K562 (cell line): Measurements from ENCODE around the gene GRAMD4. TPM values are rescaled to one million over a fixed set of nuclear protein-coding genes. Genes with fewer than 3 reads are reported as not detected.

ENCODE experiments used
- CLOCK ChIP-seq: fragments of 250-450 bp; sonication (Bioruptor Pico); IDR thresholded peaks from 2 replicates; pipeline ENCODE4 v1.4.0; 2020; ENCODE audit warnings: mild to moderate bottlenecking, moderate library complexity, borderline replicate concordance
- HES1 ChIP-seq: fragments of 450-650 bp; IDR thresholded peaks from 2 replicates; pipeline ENCODE4 v1.6.1; 2016; ENCODE audit warnings: low read depth, mild to moderate bottlenecking, moderate library complexity
- KLF1 ChIP-seq: fragments of 450-650 bp; IDR thresholded peaks from 2 replicates; pipeline ENCODE4 v1.6.1; 2016; ENCODE audit warnings: missing genetic modification characterization, missing compliant biosample characterization
- MGA ChIP-seq: fragments of 450-650 bp; IDR thresholded peaks from 2 replicates; pipeline ENCODE4 v1.6.1; 2016; ENCODE audit warnings: mild to moderate bottlenecking, moderate library complexity
- PRDM10 ChIP-seq: fragments of 450-650 bp; IDR thresholded peaks from 2 replicates; pipeline ENCODE4 v1.6.1; 2018; ENCODE audit not compliant: partially characterized antibody
- SIX5 ChIP-seq, 2 experiments: IDR thresholded peaks; 2 replicates each; pipeline ENCODE4 v1.6.1; 2011; ENCODE audit warnings: low read length in 2 of 2, borderline replicate concordance in 1 of 2, low read depth in 1 of 2, mild to moderate bottlenecking in 1 of 2, moderate library complexity in 1 of 2; ENCODE audit not compliant: insufficient read depth in 1 of 2
- polyA plus RNA-seq, 8 experiments: library from polyadenylated mRNA; depleted of rRNA in 4 of 8; stranded (reverse) in 5 of 8; unstranded in 3 of 8; fragments of >200 nt; fragmentation: Nextera tagmentation in 2 of 8; fragmentation: Illumina TruSeq in 1 of 8; extraction: Ambion mirVana in 2 of 8; extraction: Trizol in 1 of 8; gene quantifications; 2 replicates each; pipeline versions ENCODE4 v1.2.1 to v1.2.3, GENCODE V29; 2011 to 2014; ENCODE audit warnings: inconsistent platforms in 1 of 8, missing spikeins in 1 of 8
- total RNA-seq, 7 experiments: library from RNA; depleted of rRNA in 6 of 7; stranded (reverse); fragments of >200 nt in 6 of 7; fragmentation: Illumina TruSeq in 2 of 7; extraction: Trizol in 2 of 7; gene quantifications; 2 replicates each; pipeline versions ENCODE4 v1.2.1 to v1.2.3, GENCODE V29; 2011 to 2021; ENCODE audit warnings: low replicate concordance in 1 of 7

The GRAMD4 gene
- total and polyA plus RNA-seq, 9 of the 15 experiments (the other 6 are each of a cell fraction or from before 2014, with no cell fraction given), result 0.18 to 44.8 (median 18.6) TPM

GRCh38 chr22:46573781-46574437 lies 46.3 kb upstream of the GRAMD4 start (continued):
- TF ChIP-seq MGA (no peak), KLF1 (no peak), PRDM10 (no peak), SIX5 (IDR thresholded peaks at IDR 0.05; ENCODE audit: borderline replicate concordance in 1 of 2, insufficient read depth in 1 of 2, low read depth in 1 of 2, low read length in 2 of 2) (no peak), HES1 (no peak), CLOCK (CRISPR knock-in tag) (no peak)
